GM19468 (cell line): ENCODE data around the gene GPR75.

Experiments used
- ATAC-seq: cut with Tn5 transposase; IDR thresholded peaks from one replicate; pipeline ENCODE4 v1.9.1; 2021; ENCODE audit warnings: mild to moderate bottlenecking, moderate library complexity, moderate number of reproducible peaks; ENCODE audit not compliant: unreplicated experiment; ENCODE audit errors: extremely low read depth

The GPR75 gene

DNA sequence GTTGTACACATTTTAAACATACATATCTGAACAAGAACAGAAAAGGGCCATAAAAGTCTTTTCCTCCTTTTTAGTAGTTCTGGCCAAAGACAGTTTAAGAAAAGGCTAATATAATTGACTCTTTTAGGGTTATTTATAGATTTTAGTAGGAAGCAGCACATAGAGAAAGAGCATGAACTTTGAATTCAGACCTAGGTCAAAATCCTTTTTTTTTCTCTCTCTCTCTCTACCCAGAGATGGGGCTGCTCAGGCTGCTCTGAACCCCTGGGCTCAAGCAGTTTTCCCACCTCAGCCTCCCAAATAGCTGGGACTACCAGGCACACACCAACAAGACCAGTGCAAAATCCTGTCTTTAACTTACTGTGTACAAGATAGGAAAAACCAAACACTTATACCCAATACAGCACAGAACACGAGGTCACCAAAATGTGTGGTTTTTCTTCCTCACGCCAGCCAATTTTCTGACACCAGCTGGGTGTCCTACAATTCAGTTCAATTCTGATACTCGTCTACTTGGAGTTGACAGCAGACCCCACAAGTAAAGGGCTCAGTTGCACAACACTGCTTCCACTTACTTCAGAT lies 40.8 kb downstream of the GPR75 start:
- no peak for ATAC-seq

DNA sequence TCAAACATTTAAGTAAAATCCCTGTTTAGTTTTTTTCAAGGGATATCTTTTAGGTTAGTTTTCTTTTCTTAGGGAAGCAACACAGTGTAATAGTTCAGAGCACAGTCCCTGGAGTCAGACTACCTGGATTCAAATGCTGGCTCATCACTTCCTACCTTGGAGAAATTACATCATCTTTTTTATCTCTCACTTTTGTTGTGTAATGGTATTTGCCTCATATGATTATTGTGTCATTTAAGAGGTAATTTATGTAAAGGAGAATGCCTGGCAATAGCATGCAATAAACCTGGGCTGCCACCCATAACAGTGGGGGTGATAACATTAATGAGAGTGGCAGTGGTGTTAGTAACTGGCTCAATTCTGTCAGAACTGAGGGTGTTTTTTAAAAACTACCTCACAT lies 46.6 kb downstream of the GPR75 start:
- ATAC-seq, result no peak

DNA sequence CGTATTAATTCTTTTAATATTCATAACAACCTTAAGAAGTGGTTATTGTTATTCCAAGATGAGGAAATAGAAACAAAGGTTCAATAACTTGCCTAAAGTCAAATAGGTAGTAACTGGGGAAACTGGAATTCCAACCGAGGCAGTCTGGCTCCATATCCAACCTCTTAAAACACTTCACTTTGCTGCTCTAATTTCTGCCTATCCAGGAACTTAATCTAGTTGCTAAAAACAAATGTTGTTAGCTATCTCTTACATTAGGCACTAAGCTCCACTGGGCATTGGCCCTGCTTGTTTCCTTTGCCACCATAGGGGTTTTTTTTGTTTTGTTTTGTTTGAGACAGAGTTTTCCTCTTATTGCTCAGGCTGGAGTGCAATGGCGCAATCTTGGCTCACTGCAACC lies 48.2 kb downstream of the GPR75 start:
- ATAC-seq, result no peak
